HG03097 (cell line): Measurements from ENCODE around the gene GALNT2.

Source experiments
- ATAC-seq: cut with Tn5 transposase; IDR thresholded peaks from one replicate; pipeline ENCODE4 v1.9.1; 2021; ENCODE audit not compliant: unreplicated experiment, low FRiP score

The GALNT2 gene

GRCh38 chr1:230220478-230220877 lies 153.4 kb downstream of the GALNT2 start:
- ATAC-seq = no peak

- no peak for ATAC-seq
Measured at GRCh38 chr1:230220907-230221306, 153.9 kb downstream of the GALNT2 start.

DNA sequence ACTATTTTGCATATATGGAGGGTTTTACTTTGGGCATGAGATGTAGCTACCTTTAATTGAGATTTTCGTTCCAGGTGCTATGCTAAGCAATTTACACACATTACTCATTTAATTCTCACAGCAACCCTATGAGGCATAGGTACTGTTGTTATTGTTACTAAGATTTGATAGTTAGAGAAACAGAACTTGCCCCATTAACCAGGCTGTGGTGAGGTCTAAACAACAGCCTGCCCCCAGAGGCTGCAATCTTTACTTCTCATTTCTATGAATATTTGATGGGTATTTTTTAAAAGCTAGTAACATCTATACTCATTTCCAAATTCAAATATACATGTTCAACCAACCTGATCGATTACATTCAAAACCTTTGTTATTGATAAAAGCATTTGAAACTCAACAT lies 155.6 kb downstream of the GALNT2 start:
- no peak for ATAC-seq

DNA sequence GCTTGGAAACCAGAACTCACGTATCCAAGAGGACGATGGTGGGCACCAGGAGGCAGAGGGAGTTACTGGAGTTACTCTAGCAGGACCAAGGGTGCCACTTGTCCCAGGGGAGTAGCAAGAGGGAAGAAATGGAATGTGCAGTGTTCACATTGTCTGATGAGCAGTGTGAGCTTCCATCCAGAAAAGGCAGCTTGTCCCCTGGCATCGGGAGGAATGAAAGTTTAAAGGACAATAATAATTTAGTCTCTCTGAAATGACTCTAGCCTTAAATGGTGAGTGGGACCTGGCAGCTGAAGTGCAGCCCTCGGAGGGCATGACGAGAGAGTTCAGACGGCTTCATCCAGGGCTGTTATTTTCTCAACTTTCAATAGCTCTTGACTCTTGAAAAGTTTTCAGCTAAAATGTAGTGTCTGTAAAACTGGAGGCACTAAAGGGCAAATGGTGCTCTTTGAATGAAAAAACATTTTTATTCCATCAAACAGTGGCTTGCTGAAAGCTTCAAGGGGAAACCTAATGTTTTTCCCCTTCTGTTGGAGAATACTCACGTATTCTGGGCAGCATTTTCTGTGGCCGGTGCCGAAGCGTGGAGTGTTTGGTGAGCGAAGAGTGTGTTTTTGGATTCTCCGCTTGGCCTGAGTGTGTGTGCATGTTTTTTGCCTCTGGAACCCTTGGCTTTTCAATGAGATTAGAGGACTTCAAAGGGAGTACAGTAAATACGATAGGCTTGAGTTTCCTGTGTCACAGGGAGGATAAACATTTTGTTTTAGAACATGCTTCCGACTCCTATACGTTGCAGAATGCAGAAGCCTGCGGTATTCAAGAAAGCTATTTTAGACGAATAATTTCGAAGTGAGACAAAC lies 157.3 kb downstream of the GALNT2 start:
- no peak for ATAC-seq

DNA sequence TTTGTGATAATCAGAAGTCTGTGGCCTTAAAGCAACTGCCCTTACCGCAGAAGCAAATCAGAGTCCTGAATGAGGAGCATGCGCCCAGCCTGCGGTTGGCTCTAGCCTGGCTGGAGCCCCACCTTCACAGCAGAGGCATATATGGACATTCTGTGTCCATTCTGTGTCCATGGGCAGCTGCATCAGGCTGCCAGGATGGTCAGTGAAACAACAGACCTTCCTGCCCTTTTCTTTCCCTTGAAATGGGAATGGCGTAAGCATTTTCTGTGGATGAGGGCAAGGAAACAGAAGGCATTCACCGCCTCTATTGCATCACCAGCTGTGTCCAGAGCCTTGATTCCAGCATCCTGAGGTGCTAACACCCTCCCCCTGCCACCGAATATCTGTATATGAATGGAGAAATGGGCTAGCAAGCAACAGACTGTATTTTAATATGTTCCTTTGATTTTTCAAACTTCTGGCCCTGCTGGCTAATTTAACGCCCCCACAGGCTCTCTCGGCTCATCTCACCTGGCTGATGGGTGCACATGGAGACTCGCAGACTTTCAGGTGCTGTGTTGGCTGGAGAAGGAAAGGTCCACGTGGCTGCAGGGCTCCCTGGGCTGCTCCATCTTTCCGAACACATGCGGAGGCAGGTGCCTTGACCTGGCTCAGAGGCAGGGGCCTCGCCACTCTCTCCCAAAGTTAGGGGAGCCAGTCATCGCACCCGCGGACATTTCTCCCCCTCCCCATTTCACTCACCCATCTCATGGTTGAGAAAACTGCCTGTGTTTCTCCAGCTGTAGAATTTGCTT lies 159.2 kb downstream of the GALNT2 start:
- ATAC-seq = no peak

DNA sequence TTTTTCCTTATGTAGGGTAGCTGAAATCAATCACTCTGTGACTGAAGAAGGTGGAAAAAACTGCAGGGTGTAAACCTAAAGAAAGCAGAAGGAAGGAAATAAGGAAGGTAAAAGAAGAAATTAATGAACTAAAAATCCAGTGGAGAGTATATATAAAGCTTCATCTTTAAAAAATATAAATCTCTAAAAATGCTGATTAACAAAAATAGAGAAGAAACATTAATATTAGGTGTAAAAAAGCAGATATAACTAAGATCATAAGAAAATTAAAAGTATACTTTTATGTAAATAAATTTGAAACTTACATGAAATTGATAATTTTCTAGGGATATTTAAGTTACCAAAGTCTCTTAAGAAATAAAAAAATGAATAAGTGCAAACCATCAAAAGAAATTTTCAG lies 159.8 kb downstream of the GALNT2 start:
- no peak for ATAC-seq

GRCh38 chr1:230228236-230228897 lies 161.3 kb downstream of the GALNT2 start:
- ATAC-seq = no peak

DNA sequence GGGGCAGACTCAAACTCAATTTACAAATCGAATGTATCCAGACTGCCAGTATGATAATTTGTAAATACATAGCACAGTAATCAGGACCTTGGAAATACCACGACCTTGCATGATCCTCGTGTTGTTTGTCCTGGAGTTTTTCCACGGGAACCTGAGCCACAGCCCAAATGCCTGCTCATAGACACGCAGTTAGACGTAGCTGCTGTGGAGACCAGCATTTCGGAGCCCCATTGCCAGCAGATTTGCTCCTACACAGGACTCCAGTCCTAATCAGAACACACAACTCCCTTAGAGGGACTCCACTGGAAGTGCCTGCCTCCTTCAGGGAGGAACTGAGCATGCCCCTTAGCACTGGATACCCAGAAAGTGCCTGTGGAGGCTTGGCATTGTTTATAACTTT lies 163.2 kb downstream of the GALNT2 start:
- ATAC-seq = no peak

DNA sequence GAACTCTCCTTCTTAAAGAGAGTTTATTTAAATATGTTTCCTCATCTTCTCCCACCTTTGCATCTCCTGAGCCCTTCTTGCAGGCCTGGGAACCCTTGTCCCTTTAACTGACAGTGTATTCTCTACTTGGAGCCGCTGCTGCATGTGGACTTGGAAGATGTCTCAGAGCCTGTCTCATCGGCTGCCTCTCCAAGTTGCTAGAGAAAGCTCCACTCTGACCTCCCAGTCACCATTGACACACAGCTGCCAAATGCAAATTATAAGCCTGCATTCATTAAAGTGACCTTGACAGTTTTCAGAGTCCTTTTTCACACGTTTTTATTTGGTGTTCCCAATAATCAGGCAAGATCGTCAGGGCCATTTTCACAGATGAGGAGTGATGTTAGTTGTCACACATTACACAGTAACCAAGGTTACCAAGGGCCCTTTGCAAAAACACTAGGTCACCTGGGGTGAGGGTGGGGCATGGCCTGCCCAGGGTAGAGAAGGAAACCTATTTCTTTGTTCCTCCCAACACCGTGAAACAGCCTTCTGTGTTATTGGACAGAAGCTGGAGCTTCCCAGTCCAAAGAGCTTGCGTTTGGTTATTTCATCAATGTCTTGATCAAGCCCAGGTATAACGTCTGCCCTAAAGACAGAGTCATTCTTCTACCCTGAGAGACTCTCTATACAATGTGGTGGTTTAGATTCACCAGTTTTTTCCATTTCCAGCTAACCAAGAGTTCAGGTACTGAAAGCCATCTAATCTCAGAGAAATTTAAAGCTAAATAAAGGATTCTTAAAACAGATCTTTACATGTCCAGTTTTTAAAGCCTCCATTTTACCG lies 164.1 kb downstream of the GALNT2 start:
- ATAC-seq = no peak

GRCh38 chr1:230231774-230232145 lies 164.7 kb downstream of the GALNT2 start:
- no peak for ATAC-seq

DNA sequence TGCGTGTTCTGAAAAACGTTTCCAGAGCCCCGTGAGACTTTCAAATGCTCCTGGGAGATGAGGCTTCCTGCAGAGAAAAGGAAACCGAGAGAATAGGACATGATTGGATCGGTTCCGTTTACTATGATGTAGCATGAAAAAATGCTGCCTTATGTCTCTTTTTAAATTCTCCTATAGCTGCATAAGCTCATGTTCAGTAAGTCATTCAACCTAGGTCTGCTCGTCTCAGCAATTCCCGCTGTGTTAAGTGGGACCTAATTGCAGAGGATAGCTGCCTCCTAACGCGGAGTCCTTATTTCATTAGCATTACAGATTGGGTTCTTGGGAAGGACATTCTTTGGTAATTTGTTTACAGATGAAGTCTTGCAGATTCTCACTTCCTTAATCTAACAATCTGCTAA lies 165.3 kb downstream of the GALNT2 start:
- ATAC-seq = no peak

GRCh38 chr1:230233786-230234185 lies 166.7 kb downstream of the GALNT2 start:
- ATAC-seq = no peak

- ATAC-seq = no peak
Measured at GRCh38 chr1:230235876-230236275, 168.8 kb downstream of the GALNT2 start.

- ATAC-seq = no peak
Measured at GRCh38 chr1:230236301-230237008, 169.4 kb downstream of the GALNT2 start.

- ATAC-seq = no peak
Measured at GRCh38 chr1:230237009-230237370, 170.0 kb downstream of the GALNT2 start.

GRCh38 chr1:230237805-230238204 lies 170.8 kb downstream of the GALNT2 start:
- no peak for ATAC-seq

DNA sequence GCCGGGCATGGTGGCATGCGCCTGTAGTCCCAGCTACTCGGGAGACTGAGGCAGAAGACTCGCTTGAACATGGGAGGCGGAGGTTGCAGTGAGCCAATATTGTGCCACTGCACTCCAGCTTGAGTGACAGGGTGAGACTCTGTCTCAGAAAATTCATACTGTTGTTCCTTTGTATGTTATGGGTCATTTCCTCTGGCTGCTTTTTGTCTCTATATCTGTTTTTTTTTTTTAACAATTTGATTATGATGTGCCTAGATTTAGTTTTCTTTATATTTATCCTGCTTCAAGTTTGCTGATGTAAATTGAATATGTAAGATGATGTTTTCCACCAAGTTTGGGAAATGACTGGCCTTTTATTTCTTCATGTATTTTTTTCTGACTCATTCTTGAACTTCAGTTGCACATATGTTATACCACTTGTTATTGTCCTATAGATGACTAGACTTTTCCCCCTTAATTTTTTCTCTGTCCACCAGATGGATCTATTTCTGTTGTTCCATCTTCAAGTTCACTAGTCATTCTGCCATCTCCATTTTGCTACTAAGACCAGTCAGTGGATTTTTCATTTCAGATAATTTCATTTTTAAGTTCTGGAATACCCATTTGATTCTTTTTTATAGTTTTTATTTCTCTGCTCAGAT lies 173.5 kb downstream of the GALNT2 start:
- no peak for ATAC-seq

GRCh38 chr1:230242326-230242725 lies 175.3 kb downstream of the GALNT2 start:
- no peak for ATAC-seq

GRCh38 chr1:230243146-230243545 lies 176.1 kb downstream of the GALNT2 start:
- ATAC-seq = no peak
